22Rv1 (cell line): Measurements from ENCODE around the gene GPC5.

Experiments
- CTCF ChIP-seq: fragments of 450-650 bp; IDR thresholded peaks from 2 replicates; pipeline ENCODE4 v1.5.1; 2017; ENCODE audit warnings: mild to moderate bottlenecking
- ZFX ChIP-seq: fragments of 450-650 bp; IDR thresholded peaks from 2 replicates; pipeline ENCODE4 v1.6.1; 2017; ENCODE audit warnings: antibody characterized with exemption, borderline replicate concordance

GRCh38 chr13:91639330-91639729 is 240.9 kb downstream of the GPC5 start:
- TF ChIP-seq CTCF, result no peak
- no peak for TF ChIP-seq ZFX
